ENCODE results near the gene FUT8.
"Not testable (repeated sequence)": the region's sequence is repeated elsewhere in the genome, so short reads cannot be mapped to it uniquely, and the experiment has no call there.

FUT8 gene

DNA sequence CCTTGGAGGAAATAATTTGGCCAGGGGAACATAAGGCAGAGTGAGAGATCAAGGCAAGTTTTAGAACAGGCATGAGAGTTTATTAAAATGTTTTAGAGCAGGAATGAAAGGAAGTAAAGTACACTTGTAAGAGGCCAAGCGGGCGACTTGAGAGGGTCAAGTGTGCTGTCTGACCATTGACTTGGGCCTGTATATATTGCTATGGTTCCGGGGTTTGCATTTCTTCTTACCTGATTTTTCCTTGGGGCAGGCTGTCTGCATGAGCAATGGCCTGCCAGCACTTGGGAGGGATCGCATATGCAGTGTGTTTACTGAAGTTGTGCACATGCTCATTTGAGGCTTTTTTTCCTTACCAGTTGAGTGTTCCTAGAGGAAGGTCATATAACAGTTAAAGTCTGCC lies 214.8 kb downstream of the FUT8 start:
- no peak for ATAC-seq (replicated peaks)
- Mint-ChIP-seq H3K27ac (no peak overlapping the region), H3K36me3 (peaks cover 3 to 6% of the 10 kb centered on the region in 2 donors), H3K4me1 (peaks cover 0 to 2% of the 10 kb centered on the region in 2 donors), H3K9me3 (no peaks in the 10 kb centered on the region), H3K4me3 (no peak overlapping the region), H3K27me3 (no peaks in the 10 kb centered on the region)
- DNase-seq: no peak

DNA sequence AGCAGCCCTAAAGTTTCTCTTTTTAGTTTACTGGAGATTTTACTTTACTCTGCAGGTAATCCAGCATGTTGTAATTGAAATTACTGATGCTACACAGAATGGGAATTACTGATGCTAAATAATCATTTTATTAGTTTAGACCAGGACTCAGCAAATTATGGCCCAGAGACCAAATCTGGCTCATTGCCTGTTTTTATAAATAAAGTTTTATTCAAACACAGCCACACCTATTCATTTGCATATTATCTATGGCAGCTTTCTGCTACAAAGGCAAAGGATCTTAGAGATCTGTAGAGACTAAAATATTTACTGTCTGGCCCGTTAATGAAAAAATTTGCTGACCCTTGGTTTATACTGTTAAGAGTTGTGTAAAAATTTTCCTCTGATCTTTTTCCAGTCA lies 216.1 kb downstream of the FUT8 start:
- no peak overlapping the region for H3K27ac Mint-ChIP-seq
- no peaks in the 10 kb centered on the region for H3K9me3 Mint-ChIP-seq
- H3K4me1 Mint-ChIP-seq: peaks cover 0 to 4% of the 10 kb centered on the region in 2 donors
- H3K4me3 Mint-ChIP-seq: no peak overlapping the region
- H3K36me3 Mint-ChIP-seq: peaks cover 9 to 11% of the 10 kb centered on the region in 2 donors
- no peaks in the 10 kb centered on the region for H3K27me3 Mint-ChIP-seq
- no peak for DNase-seq
- no peak for ATAC-seq (replicated peaks)

DNA sequence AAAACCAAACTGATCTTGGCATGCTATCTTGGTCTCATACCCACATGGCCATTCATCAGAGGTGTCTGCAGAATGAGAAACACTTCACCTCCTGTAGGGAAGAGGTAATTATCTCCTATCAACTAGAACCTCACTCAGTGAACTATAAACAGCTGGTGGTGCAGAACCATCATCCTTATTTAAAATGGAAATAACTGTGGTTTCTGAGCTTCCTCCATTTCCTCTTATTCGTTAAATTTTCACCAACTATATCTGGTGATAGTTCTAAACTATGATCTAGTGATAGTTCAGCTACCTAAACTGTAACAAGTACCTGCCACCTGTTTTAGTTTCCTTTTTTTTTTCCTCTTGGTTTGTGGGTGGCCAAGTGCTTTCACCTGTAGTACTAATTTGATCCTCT lies 218.5 kb downstream of the FUT8 start:
- H3K36me3 Mint-ChIP-seq: peaks cover 21 to 26% of the 10 kb centered on the region in 2 donors
- DNase-seq: no peak
- H3K4me3 Mint-ChIP-seq: no peak overlapping the region
- peak; percentile 25 to 72 for ATAC-seq (replicated peaks)
- H3K27ac Mint-ChIP-seq: no peak overlapping the region
- H3K9me3 Mint-ChIP-seq: no peaks in the 10 kb centered on the region
- H3K4me1 Mint-ChIP-seq: peaks cover 6 to 10% of the 10 kb centered on the region in 2 donors
- no peaks in the 10 kb centered on the region for H3K27me3 Mint-ChIP-seq

DNA sequence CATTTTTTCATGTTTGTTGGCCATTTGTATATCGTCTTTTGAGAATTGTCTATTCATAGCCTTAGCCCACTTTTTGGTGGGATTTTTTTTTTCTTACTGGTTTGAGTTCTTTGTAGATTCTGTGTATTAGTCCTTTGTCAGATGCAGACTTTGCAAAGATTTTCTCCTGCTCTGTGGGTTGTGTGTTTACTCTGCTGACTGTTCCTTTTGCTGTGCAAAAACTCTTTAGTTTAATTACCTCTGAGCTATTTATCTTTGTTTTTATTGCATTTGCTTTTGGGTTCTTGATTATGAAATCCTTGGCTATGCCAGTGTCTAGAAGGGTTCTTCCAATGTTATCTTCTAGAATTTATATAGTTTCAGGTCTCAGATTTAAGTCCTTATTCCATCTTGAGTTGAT lies 220.0 kb downstream of the FUT8 start:
- Mint-ChIP-seq H3K4me1 (peaks cover 15% of the 10 kb centered on the region in 2 donors), H3K27me3 (no peaks in the 10 kb centered on the region), H3K36me3 (peaks cover 24 to 30% of the 10 kb centered on the region in 2 donors), H3K9me3 (no peaks in the 10 kb centered on the region), H3K27ac (no peak overlapping the region), H3K4me3 (no peak overlapping the region)
- DNase-seq (no peak), ATAC-seq (replicated peaks) (no peak)

DNA sequence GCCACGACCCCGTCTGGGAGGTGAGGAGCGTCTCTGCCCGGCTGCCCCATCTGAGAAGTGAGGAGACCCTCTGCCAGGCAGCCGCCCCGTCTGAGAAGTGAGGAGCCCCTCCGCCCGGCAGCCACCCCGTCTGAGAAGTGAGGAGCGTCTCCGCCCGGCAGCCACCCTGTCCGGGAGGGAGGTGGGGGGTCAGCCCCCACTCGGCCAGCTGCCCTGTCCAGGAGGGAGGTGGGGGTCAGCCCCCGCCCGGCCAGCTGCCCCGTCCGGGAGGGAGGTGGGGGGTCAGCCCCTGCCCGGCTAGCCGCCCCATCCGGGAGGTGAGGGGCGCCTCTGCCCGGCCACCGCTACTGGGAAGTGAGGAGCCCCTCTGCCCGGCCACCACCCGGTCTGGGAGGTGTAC lies 221.1 kb downstream of the FUT8 start:
- DNase-seq; H3K9me3 Mint-ChIP-seq; ATAC-seq (replicated peaks); H3K27me3 Mint-ChIP-seq; H3K4me3 Mint-ChIP-seq; H3K27ac Mint-ChIP-seq: not testable (repeated sequence)
- peaks cover 22 to 24% of the 10 kb centered on the region in 2 donors for H3K4me1 Mint-ChIP-seq
- H3K36me3 Mint-ChIP-seq: peaks cover 25 to 34% of the 10 kb centered on the region in 2 donors

DNA sequence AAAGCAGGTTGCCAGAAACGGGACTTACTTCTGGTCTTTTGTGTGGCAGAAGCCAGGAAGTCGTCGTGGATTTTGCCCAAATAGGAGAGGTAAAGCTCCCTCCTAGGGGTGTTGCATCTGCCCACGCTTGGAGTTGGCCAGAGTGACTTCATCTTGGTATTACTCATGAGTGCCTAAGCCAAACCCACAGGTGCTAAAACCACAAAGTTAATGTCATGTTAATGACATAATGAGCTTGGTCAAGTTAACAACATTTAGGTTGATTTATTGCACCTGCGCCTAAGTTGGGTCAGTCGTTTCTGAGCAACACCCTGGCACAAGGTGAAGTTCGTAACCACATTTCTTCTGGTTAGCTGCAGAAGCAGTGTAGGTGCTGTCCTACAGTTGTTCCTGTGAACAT lies 225.2 kb downstream of the FUT8 start:
- peak; percentile 29 for DNase-seq
- Mint-ChIP-seq H3K36me3 (peaks cover 22 to 28% of the 10 kb centered on the region in 2 donors), H3K9me3 (peaks cover 0 to 1% of the 10 kb centered on the region in 2 donors), H3K27me3 (no peaks in the 10 kb centered on the region), H3K4me3 (no peak overlapping the region), H3K4me1 (peaks cover 18 to 24% of the 10 kb centered on the region in 2 donors), H3K27ac (no peak overlapping the region)
- peak; percentile 85 to 97 for ATAC-seq (replicated peaks)

DNA sequence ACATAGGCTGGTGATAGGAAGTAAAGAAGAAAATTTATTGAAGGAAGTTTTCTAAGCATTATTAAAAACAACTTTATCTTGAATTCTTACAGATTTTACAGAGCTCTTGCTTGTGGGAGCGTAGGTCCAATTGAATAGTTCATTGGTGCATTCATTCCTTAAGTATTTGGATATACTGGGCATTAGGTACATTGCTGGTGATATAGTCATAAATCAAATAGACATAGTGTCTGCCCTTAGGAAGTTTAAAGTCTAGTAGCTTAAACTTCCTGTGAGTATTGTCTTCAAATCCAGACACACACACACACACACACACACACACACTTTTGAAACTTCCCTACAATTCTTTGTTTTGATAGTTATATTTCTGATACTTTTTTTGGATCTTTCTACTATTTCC lies 226.7 kb downstream of the FUT8 start:
- Mint-ChIP-seq H3K4me1 (peaks cover 18 to 24% of the 10 kb centered on the region in 2 donors), H3K27ac (no peak overlapping the region), H3K9me3 (peaks cover 0 to 1% of the 10 kb centered on the region in 2 donors), H3K27me3 (no peaks in the 10 kb centered on the region), H3K4me3 (no peak overlapping the region), H3K36me3 (peaks cover 18 to 33% of the 10 kb centered on the region in 2 donors)
- no peak for ATAC-seq (replicated peaks)
- DNase-seq: no peak

DNA sequence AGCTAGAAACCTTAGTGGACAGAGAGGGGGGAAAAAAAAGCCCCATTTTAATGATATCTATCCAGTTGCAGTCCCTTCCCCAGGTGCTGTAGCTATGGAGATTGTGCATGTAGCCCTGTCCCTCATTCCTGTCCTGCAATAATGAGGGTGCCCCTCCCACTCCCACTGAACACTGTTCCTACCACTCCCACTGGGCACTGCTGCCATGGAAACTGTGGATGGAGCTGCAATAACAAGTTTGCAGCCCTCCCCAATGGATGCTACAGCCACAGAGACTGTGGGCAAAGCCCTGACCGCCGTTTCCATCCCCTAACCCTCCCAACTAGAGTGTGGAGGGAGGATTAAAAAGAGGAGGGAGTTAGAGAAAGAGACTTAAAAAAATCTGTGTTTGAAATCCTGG lies 238.3 kb downstream of the FUT8 start:
- Mint-ChIP-seq H3K9me3 (peaks cover 0 to under 1% of the 10 kb centered on the region in 2 donors), H3K36me3 (peaks cover 7 to 32% of the 10 kb centered on the region in 2 donors), H3K4me3 (no peak overlapping the region), H3K4me1 (no peaks in the 10 kb centered on the region), H3K27me3 (no peaks in the 10 kb centered on the region), H3K27ac (no peak overlapping the region)
- DNase-seq: no peak
- ATAC-seq (replicated peaks): no peak

DNA sequence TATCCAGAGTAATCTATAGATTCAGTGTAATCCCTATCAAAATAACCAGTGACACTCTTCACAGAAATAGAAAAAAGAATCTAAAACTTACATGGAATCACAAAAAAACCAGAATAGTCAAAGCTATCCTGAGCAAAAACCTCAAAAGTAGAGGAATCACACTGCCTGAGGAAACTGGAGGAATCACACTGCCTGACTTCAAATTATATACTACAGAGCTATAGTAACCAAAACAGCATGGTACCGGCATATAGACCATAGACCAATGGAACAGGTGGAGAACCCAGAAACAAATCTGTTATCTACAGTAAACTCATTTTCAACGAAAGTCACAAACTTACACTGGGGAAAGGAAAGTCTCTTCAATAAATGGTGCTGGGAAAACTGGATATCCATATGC lies 244.0 kb downstream of the FUT8 start:
- ATAC-seq (replicated peaks): no peak
- H3K36me3 Mint-ChIP-seq: peaks cover 8 to 30% of the 10 kb centered on the region in 2 donors
- H3K4me3 Mint-ChIP-seq: no peak overlapping the region

DNA sequence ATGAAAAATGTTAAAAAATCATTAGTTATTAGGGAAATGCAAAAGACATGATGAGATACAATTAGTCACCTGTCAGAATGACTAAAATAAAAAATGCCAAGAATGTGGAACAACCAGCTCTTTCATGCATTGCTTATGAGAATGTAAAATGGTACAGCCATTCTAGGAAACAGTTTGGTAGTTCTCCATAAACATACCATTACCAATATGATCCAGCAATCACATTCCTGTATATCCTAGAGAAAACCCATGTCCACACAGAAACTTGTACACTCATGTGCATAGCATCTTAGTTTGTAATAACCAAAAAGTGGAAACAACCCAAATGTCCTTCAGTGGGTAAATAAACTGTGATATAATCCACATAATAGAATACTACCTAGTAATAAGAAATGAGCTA lies 245.7 kb downstream of the FUT8 start:
- Mint-ChIP-seq H3K36me3 (peaks cover 8 to 20% of the 10 kb centered on the region in 2 donors), H3K9me3 (peaks cover 0 to 5% of the 10 kb centered on the region in 2 donors), H3K27ac (no peak overlapping the region), H3K27me3 (no peaks in the 10 kb centered on the region), H3K4me1 (peaks cover 0 to 4% of the 10 kb centered on the region in 2 donors), H3K4me3 (no peak overlapping the region)
- DNase-seq: no peak
- no peak for ATAC-seq (replicated peaks)

More for the DNA sequence above, 244.0 kb downstream of the FUT8 start:
- peaks cover 0 to 5% of the 10 kb centered on the region in 2 donors for H3K9me3 Mint-ChIP-seq
- H3K27me3 Mint-ChIP-seq: no peaks in the 10 kb centered on the region
- no peak for DNase-seq
- H3K27ac Mint-ChIP-seq: no peak overlapping the region
- peaks cover 0 to 1% of the 10 kb centered on the region in 2 donors for H3K4me1 Mint-ChIP-seq

DNA sequence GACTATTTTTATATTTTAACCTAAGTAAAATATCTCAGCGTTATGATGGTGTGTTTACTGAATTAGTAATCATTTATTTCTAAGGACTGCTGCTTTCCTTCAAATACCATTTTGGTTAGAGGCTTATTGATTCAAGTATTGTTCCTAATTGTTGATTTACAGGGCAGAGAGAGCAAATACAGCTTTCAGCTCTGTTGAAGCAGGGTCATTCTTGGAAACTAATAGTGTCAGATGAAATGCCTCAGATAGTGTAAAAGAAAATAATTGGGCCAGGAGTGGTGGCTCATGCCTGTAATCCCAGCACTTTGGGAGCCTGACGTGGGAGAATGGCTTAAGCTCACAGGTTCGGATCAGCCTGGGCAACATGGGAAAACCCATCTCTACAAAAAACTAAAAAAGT lies 249.3 kb downstream of the FUT8 start:
- H3K4me3 Mint-ChIP-seq: no peak overlapping the region
- peaks cover 0 to 14% of the 10 kb centered on the region in 2 donors for H3K4me1 Mint-ChIP-seq
- ATAC-seq (replicated peaks) (no peak), DNase-seq (no peak)
- H3K27ac Mint-ChIP-seq: no peak overlapping the region
- H3K27me3 Mint-ChIP-seq: no peaks in the 10 kb centered on the region
- H3K36me3 Mint-ChIP-seq: peaks cover 1 to 4% of the 10 kb centered on the region in 2 donors
- no peaks in the 10 kb centered on the region for H3K9me3 Mint-ChIP-seq

DNA sequence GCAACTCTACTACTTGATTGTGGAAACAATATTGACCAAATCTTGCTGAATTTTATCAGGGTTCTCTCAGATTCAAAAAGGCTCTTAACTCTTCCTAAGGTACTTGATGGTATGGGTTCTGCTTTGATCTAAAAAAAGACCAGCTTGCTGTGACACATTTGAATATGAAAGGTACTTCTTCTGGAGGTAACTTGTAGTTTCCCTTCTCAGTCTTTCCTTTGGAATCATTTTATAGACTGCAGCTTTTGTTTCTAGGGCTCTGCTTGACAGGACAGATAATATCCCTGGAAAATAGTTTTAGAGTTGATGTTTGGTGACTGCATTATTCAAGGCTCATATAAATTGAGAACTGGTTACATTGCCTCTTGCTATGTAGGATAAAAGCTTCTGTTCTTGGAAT lies 251.9 kb downstream of the FUT8 start:
- Mint-ChIP-seq H3K27ac (no peak overlapping the region), H3K9me3 (no peaks in the 10 kb centered on the region), H3K4me1 (peaks cover 0 to 13% of the 10 kb centered on the region in 2 donors), H3K36me3 (peaks cover 1 to 4% of the 10 kb centered on the region in 2 donors), H3K27me3 (no peaks in the 10 kb centered on the region), H3K4me3 (no peak overlapping the region)
- DNase-seq (no peak), ATAC-seq (replicated peaks) (no peak)

DNA sequence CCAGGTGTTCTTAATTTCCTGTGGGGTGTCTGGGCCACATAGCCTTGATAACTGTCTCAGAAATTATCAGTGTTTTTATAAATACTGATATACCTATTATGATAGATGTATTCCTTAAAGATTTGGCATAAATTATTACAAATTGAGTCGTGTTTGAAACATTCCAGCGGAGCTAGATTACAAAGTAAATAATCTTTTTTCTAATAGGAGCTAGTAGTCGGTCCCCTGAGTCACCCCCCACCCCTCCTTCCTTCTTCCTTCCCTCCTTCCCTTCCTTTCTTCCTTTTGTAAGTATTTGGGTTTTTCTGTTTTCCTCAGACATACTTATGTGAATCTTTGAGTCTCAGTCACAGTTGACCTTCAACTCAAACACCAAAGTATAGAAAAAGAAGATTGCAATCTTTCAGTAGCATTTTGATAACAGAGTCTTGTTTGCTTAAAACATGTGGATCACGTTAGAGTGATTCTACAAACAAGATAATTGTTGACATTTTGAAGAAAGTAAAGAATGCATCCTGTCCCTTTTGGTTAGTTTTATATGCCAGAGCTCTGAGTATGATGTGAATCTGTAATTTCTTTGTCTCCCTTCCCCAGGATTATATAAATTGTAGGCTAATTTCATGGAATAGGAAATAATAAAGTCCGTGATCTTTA lies 264.0 kb downstream of the FUT8 start:
- Mint-ChIP-seq H3K27me3 (no peaks in the 10 kb centered on the region), H3K9me3 (no peaks in the 10 kb centered on the region), H3K4me1 (peaks cover 0 to 6% of the 10 kb centered on the region in 2 donors), H3K4me3 (no peak overlapping the region), H3K36me3 (peaks cover 5 to 9% of the 10 kb centered on the region in 2 donors), H3K27ac (no peak overlapping the region)
- ATAC-seq (replicated peaks): no peak
- DNase-seq: no peak

DNA sequence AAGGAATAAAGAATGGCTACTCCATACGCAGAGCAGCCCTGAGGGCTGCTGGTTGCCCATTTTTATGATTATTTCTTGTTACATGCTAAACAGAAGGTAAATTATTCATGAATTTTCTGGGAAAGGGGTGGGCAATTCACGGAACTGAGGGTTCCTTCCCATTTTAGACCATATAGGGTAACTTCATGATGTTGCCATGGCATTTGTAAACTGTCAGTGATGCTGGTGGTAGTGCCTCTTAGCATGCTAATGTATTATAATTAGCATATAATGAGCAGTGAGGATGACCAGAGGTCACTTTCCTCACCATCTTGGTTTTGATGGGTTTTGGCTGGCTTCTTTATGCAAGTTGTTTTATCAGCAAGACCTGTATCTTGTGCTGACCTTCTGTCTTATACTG lies 273.0 kb downstream of the FUT8 start:
- ATAC-seq (replicated peaks): no peak
- peaks cover 0 to 3% of the 10 kb centered on the region in 2 donors for H3K9me3 Mint-ChIP-seq
- H3K4me1 Mint-ChIP-seq: peaks cover 2 to 13% of the 10 kb centered on the region in 2 donors
- no peaks in the 10 kb centered on the region for H3K27me3 Mint-ChIP-seq
- no peak overlapping the region for H3K4me3 Mint-ChIP-seq
- H3K27ac Mint-ChIP-seq: no peak overlapping the region
- no peak for DNase-seq
- H3K36me3 Mint-ChIP-seq: peaks cover 12 to 25% of the 10 kb centered on the region in 2 donors

DNA sequence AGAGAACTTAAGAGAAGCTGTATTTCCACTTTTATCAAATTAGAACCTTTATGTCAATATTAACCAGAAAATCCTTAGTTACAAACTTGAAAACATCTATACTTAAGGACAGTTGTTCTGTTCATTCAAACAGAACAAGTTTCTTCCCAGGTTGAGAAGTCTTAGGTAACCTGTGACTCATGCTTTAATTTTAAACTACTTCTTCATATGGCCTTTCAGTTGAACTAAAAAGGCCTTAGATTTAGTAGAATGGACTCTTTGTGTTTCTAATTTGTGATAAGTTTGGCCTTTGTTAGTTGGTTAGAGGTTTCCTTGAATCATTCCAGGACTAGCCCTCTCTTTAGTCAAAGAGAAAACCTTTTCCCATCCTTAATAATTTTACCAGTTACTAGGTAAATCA lies 274.2 kb downstream of the FUT8 start:
- Mint-ChIP-seq H3K27me3 (no peaks in the 10 kb centered on the region), H3K36me3 (peaks cover 15 to 26% of the 10 kb centered on the region in 2 donors), H3K27ac (no peak overlapping the region), H3K4me1 (peaks cover 2 to 8% of the 10 kb centered on the region in 2 donors), H3K4me3 (no peak overlapping the region), H3K9me3 (peaks cover 0 to 3% of the 10 kb centered on the region in 2 donors)
- DNase-seq (no peak), ATAC-seq (replicated peaks) (no peak)

Measured in stimulated activated naive B cell treated with anti-CD40 and anti-IgM and Interleukin-4, amounts not matched to agents 10 μg/mL and 1 μg/mL and 100 μg/mL, for 72 hours (primary cell).